Stimulated activated CD4-positive, alpha-beta T cell treated with anti-CD3 and anti-CD28 coated beads, TNF-alpha, amount 100 ng/mL, for 4 hours (primary cell): ENCODE data around the gene IRAK4.
"Not testable (repeated sequence)": the region's sequence is repeated elsewhere in the genome, so short reads cannot be mapped to it uniquely, and the experiment has no call there.

Source experiments
- DNase-seq, 3 experiments: peaks; one replicate each; pipeline ENCODE4 v3.0.0-alpha.2; 2020; ENCODE audit warnings: low read depth in 3 of 3

Gene IRAK4

GRCh38 chr12:43758728-43759563 lies at the start of gene IRAK4, which contains the start of gene PUS7L:
IRAK4 (plus strand) TSS chr12:43758951; CDS start chr12:43768112, 9,161 bp downstream.
PUS7L (minus strand) TSS chr12:43758790; CDS start chr12:43755245, 3,545 bp downstream.
- peak; percentile 86 to 92 (median 92) for DNase-seq

- no peak for DNase-seq
These were observed 47.4 kb upstream of the IRAK4 start for GRCh38 chr12:43711348-43711747.

GRCh38 chr12:43722621-43723020 lies 36.1 kb upstream of the IRAK4 start:
- DNase-seq, result no peak

- DNase-seq, result no peak
These were observed 35.6 kb upstream of the IRAK4 start for GRCh38 chr12:43723134-43723533.

- no peak for DNase-seq
These were observed 30.6 kb upstream of the IRAK4 start for GRCh38 chr12:43728117-43728516.

- DNase-seq, result no peak
These were observed 30.1 kb upstream of the IRAK4 start for GRCh38 chr12:43728698-43729097.

GRCh38 chr12:43730283-43730682 lies 28.5 kb upstream of the IRAK4 start:
- DNase-seq, result no peak

- no peak for DNase-seq
These were observed 25.1 kb upstream of the IRAK4 start for GRCh38 chr12:43733687-43734086.

GRCh38 chr12:43736927-43737440 lies 21.8 kb upstream of the IRAK4 start:
- DNase-seq, result no peak

GRCh38 chr12:43737646-43738045 lies 21.1 kb upstream of the IRAK4 start:
- no peak for DNase-seq

GRCh38 chr12:43740511-43741100 lies 18.1 kb upstream of the IRAK4 start:
- DNase-seq, result no peak

- no peak for DNase-seq
These were observed 16.6 kb upstream of the IRAK4 start for GRCh38 chr12:43742106-43742505.

- DNase-seq, result no peak
These were observed 13.9 kb upstream of the IRAK4 start for GRCh38 chr12:43744826-43745225.

- no peak for DNase-seq
These were observed 9.7 kb upstream of the IRAK4 start for GRCh38 chr12:43749016-43749415.

- no peak for DNase-seq
These were observed 7.9 kb upstream of the IRAK4 start for GRCh38 chr12:43750814-43751213.

GRCh38 chr12:43751360-43751759 lies 7.4 kb upstream of the IRAK4 start:
- not testable (repeated sequence) for DNase-seq

- DNase-seq, result no peak
These were observed 4.7 kb upstream of the IRAK4 start for GRCh38 chr12:43754015-43754414.

GRCh38 chr12:43758247-43758727 lies 464 bp upstream of the IRAK4 start:
- DNase-seq, result peak in 2 of 3 experiments; percentile 4 to 12

- DNase-seq, result no peak
These were observed 1.6 kb downstream of the IRAK4 start for GRCh38 chr12:43760396-43760795.

- DNase-seq, result no peak
These were observed 2.7 kb downstream of the IRAK4 start for GRCh38 chr12:43761500-43761899.

GRCh38 chr12:43762596-43762995 lies 3.8 kb downstream of the IRAK4 start:
- DNase-seq, result no peak

GRCh38 chr12:43763769-43764168 lies 5.0 kb downstream of the IRAK4 start:
- no peak for DNase-seq

- no peak for DNase-seq
These were observed 5.8 kb downstream of the IRAK4 start for GRCh38 chr12:43764528-43764927.
